ENCODE measurements around the gene HS3ST6. TPM values are rescaled to one million over a fixed set of nuclear protein-coding genes. Genes with fewer than 3 reads are reported as not detected.
A peak's percentile ranks its signal among the peaks of the same experiment; 100 is the strongest.

HS3ST6 gene
- total and polyA plus RNA-seq, 9 of the 15 experiments (the other 6 are each of a cell fraction or from before 2014, with no cell fraction given): not detected

DNA sequence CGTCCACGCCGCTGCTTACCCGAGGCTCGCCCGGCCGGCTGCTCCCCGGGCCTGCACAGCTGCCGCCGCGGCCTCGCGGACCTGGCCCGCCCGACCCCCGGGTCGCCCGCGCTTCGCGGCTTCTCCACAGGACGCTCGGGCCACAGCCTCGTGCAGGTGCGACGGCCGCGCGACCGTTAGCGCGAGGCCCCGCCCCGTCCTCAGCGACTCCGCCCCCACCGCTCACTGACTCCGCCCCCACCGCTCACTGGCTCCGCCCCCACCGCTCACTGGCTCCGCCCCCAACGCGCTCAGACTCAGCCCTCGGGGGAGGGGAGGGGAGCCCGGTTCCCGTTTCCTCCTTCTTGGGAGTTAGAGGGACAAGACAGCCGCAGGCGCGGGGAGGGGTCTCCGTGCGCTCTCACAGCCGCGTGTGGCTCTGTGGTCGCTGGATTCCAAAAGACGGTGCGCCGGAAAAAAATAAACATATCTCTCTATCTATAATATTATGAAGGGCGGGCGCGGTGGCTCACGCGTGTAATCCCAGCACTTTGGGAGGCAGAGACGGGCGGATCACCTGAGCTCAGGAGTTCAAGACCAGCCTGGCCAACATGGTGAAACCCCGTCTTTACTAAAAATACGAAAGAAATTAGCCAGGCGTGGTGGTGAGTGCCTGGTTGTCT, 46.1 kb downstream of the HS3ST6 start, which contains the start of gene MEIOB (continued):
- TF ChIP-seq, protein P1, sequence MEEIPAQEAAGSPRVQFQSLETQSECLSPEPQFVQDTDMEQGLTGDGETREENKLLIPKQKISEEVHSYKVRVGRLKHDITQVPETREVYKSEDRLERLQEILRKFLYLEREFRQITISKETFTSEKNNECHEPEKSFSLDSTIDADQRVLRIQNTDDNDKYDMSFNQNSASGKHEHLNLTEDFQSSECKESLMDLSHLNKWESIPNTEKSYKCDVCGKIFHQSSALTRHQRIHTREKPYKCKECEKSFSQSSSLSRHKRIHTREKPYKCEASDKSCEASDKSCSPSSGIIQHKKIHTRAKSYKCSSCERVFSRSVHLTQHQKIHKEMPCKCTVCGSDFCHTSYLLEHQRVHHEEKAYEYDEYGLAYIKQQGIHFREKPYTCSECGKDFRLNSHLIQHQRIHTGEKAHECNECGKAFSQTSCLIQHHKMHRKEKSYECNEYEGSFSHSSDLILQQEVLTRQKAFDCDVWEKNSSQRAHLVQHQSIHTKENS (CRISPR knock-in tag; IDR thresholded peaks at IDR 0.05): no peak
- peak; percentile 65; the same call in 1 of the 2 replicates for TF ChIP-seq PHF8 (IDR thresholded peaks at IDR 0.05; ENCODE audit: borderline replicate concordance, low read length)
- TF ChIP-seq MAFF (IDR thresholded peaks at IDR 0.05; ENCODE audit: low read length): no peak
- no peak for TF ChIP-seq ZNF77 (CRISPR knock-in tag; IDR thresholded peaks at IDR 0.05)
- TF ChIP-seq SRSF9 (IDR thresholded peaks at IDR 0.05; ENCODE audit: borderline replicate concordance, low read depth, low read length): no peak
- TF ChIP-seq, protein P2, sequence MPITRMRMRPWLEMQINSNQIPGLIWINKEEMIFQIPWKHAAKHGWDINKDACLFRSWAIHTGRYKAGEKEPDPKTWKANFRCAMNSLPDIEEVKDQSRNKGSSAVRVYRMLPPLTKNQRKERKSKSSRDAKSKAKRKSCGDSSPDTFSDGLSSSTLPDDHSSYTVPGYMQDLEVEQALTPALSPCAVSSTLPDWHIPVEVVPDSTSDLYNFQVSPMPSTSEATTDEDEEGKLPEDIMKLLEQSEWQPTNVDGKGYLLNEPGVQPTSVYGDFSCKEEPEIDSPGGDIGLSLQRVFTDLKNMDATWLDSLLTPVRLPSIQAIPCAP (CRISPR knock-in tag; IDR thresholded peaks at IDR 0.05; ENCODE audit: borderline replicate concordance): no peak
- TF ChIP-seq CXXC5 (CRISPR knock-in tag; IDR thresholded peaks at IDR 0.05): peak; percentile 95
- TF ChIP-seq, protein P3, sequence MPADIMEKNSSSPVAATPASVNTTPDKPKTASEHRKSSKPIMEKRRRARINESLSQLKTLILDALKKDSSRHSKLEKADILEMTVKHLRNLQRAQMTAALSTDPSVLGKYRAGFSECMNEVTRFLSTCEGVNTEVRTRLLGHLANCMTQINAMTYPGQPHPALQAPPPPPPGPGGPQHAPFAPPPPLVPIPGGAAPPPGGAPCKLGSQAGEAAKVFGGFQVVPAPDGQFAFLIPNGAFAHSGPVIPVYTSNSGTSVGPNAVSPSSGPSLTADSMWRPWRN (IDR thresholded peaks at IDR 0.05; ENCODE audit: low read depth): no peak
- no peak for TF ChIP-seq ZNF347 (CRISPR knock-in tag; IDR thresholded peaks at IDR 0.05; ENCODE audit: low read depth)
- TF ChIP-seq, protein P4, sequence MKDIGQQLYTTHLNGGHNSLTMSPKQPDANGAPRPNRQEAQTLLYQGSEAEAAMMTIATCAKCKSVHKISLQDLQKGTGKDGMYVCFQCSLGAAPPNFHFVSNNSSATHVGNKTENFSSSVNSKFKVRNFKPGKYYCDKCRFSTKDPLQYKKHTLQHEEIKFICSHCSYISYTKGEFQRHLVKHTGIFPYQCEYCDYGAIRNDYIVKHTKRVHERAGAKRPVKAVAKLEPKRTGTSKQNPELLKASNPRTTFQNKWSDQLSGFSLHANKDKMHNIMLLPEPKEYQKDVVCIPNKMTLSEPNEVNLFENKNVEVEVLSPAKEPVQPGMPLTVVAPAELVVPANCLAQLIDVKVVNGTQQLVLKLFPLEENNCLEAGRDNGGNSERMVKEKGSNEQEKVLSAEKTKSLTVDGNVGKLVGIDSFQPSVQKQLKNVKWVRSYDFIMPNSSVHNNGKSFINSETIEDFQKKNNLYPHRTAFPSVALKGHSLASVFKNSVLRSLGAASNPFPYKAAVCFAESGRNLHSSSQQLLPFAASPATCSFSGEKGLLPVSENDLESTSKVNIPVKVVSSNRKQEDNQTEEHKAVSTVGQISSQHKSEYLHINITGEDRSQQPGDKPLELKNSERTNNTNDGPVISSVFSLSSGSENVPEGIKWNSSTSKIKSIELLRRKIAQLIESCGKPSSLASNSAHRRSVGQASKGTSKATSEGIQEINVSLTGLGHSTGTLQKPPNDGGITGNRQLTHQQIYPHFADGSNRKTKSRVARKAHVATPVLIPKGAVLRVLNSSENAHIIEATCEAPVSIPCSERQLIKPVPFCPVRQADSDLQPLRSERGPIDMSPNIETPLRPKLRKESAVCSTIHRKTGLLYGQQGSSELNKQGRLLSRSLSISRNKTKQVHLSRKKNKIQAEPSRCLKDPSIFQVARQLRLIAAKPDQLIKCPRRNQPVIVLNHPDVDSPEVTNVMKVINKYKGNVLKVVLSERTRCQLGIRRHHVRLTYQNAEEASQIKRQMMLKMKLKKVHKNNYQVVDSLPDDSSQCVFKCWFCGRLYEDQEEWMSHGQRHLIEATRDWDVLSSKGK (CRISPR knock-in tag; IDR thresholded peaks at IDR 0.05): no peak
- no peak for TF ChIP-seq ZNF717 (CRISPR knock-in tag; IDR thresholded peaks at IDR 0.05)
- TF ChIP-seq, protein P5, sequence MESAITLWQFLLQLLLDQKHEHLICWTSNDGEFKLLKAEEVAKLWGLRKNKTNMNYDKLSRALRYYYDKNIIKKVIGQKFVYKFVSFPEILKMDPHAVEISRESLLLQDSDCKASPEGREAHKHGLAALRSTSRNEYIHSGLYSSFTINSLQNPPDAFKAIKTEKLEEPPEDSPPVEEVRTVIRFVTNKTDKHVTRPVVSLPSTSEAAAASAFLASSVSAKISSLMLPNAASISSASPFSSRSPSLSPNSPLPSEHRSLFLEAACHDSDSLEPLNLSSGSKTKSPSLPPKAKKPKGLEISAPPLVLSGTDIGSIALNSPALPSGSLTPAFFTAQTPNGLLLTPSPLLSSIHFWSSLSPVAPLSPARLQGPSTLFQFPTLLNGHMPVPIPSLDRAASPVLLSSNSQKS (CRISPR knock-in tag; IDR thresholded peaks at IDR 0.05): no peak
- no peak for TF ChIP-seq TCF7 (IDR thresholded peaks at IDR 0.05; ENCODE audit: borderline replicate concordance)
- peak; percentile 76 for TF ChIP-seq MYBL2 (IDR thresholded peaks at IDR 0.05; ENCODE audit: low read depth)
- TF ChIP-seq MYBL2 (CRISPR knock-in tag; IDR thresholded peaks at IDR 0.05; ENCODE audit: borderline replicate concordance): no peak
- TF ChIP-seq, protein P6, sequence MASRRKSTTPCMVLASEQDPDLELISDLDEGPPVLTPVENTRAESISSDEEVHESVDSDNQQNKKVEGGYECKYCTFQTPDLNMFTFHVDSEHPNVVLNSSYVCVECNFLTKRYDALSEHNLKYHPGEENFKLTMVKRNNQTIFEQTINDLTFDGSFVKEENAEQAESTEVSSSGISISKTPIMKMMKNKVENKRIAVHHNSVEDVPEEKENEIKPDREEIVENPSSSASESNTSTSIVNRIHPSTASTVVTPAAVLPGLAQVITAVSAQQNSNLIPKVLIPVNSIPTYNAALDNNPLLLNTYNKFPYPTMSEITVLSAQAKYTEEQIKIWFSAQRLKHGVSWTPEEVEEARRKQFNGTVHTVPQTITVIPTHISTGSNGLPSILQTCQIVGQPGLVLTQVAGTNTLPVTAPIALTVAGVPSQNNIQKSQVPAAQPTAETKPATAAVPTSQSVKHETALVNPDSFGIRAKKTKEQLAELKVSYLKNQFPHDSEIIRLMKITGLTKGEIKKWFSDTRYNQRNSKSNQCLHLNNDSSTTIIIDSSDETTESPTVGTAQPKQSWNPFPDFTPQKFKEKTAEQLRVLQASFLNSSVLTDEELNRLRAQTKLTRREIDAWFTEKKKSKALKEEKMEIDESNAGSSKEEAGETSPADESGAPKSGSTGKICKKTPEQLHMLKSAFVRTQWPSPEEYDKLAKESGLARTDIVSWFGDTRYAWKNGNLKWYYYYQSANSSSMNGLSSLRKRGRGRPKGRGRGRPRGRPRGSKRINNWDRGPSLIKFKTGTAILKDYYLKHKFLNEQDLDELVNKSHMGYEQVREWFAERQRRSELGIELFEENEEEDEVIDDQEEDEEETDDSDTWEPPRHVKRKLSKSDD (conservative IDR thresholded peaks at IDR 0.05; ENCODE audit: low read length): no peak
- TF ChIP-seq ZNF830 (CRISPR knock-in tag; IDR thresholded peaks at IDR 0.05): no peak
- TF ChIP-seq ZNF707 (CRISPR knock-in tag; conservative IDR thresholded peaks at IDR 0.05): no peak
